SIG-M5 (cell line): Measurements from ENCODE around the gene RASEF.
"Not testable (repeated sequence)": the region's sequence is repeated elsewhere in the genome, so short reads cannot be mapped to it uniquely, and the experiment has no call there.

Experiments used
- DNase-seq: peaks from one replicate; lab custom pipeline; 2025; lab: John Stamatoyannopoulos, UW

Gene RASEF

GRCh38 chr9:82970359-82970758 is 92.6 kb downstream of the RASEF start:
- DNase-seq, result no peak

GRCh38 chr9:82969291-82969690 is 93.7 kb downstream of the RASEF start:
- no peak for DNase-seq

GRCh38 chr9:82968816-82969215 is 94.1 kb downstream of the RASEF start:
- no peak for DNase-seq

- no peak for DNase-seq
Measured at GRCh38 chr9:82968388-82968787, 94.6 kb downstream of the RASEF start.

- no peak for DNase-seq
Measured at GRCh38 chr9:82961504-82962125, 101.3 kb downstream of the RASEF start.

GRCh38 chr9:82957529-82958379 is 105.2 kb downstream of the RASEF start:
- DNase-seq, result no peak

- no peak for DNase-seq
Measured at GRCh38 chr9:82949203-82949602, 113.7 kb downstream of the RASEF start.

- no peak for DNase-seq
Measured at GRCh38 chr9:82940376-82940775, 122.6 kb downstream of the RASEF start.

- DNase-seq, result no peak
Measured at GRCh38 chr9:82939451-82939850, 123.5 kb downstream of the RASEF start.

- no peak for DNase-seq
Measured at GRCh38 chr9:82938426-82939218, 124.3 kb downstream of the RASEF start.

GRCh38 chr9:82936561-82936960 is 126.4 kb downstream of the RASEF start:
- not testable (repeated sequence) for DNase-seq

GRCh38 chr9:82934949-82935348 is 128.0 kb downstream of the RASEF start:
- no peak for DNase-seq

- not testable (repeated sequence) for DNase-seq
Measured at GRCh38 chr9:82934025-82934424, 128.9 kb downstream of the RASEF start.

- no peak for DNase-seq
Measured at GRCh38 chr9:82930116-82930515, 132.8 kb downstream of the RASEF start.
